Adipose tissue (tissue), 3 donors: ENCODE results near the gene KRT36. TPM values are rescaled to one million over a fixed set of nuclear protein-coding genes. Genes with fewer than 3 reads are reported as not detected.

Experiments
- H3K27ac ChIP-seq: one replicate; pipeline ENCODE4 v1.5.1; 2013; ENCODE audit warnings: low read depth, low read length
- WGBS, 3 donors: extraction: QIAGEN DNeasy Blood & Tissue Kit; methylation state at CpG; one replicate each; pipeline ENCODE4 v1.1.7; 2013; 5-methylcytosine and 5-hydroxymethylcytosine counted together
- polyA plus RNA-seq, 3 donors: library from polyadenylated mRNA; stranded (reverse); fragments of 200-250 nt; gene quantifications; one replicate each; pipeline ENCODE4 v1.2.3, GENCODE V29; 2013
- donor health status: healthy with polysubstance abuse.
- donor health status: Bipolar disorder and iron deficiency.
- donor health status: healthy.

KRT36 gene
- polyA plus RNA-seq = not detected

- no peak within 1 kb of the TSS for H3K27ac ChIP-seq
- 86 to 95% (median 94%) methylated on average over 12 of the region's 12 CpGs for WGBS, 3 donors
These were observed at the start of gene KRT36 for GRCh38 chr17:41489531-41489930. Gene KRT36 (minus strand): TSS chr17:41489910. CDS start chr17:41489864, 46 bp downstream.

- 77 to 85% (median 78%) methylated on average over 5 of the region's 5 CpGs for WGBS, 3 donors
- no peak overlapping the region for H3K27ac ChIP-seq
These were observed 49.4 kb upstream of the KRT36 start for GRCh38 chr17:41539071-41539492.

- no peak overlapping the region for H3K27ac ChIP-seq
- 73 to 88% (median 77%) methylated on average over 5 of the region's 5 CpGs for WGBS, 3 donors
These were observed 48.9 kb upstream of the KRT36 start for GRCh38 chr17:41538565-41538991.

- WGBS, 3 donors = 78 to 88% (median 79%) methylated on average over 9 of the region's 9 CpGs
- H3K27ac ChIP-seq = no peak overlapping the region
These were observed 48.3 kb upstream of the KRT36 start for GRCh38 chr17:41537990-41538389.

- WGBS, 3 donors = 75 to 93% (median 85%) methylated on average over 7 of the region's 7 CpGs
- H3K27ac ChIP-seq = no peak overlapping the region
These were observed 47.9 kb upstream of the KRT36 start for GRCh38 chr17:41537614-41537954.

GRCh38 chr17:41536741-41537613 is 47.3 kb upstream of the KRT36 start:
- 81 to 87% (median 85%) methylated on average over 7 of the region's 7 CpGs for WGBS, 3 donors
- no peak overlapping the region for H3K27ac ChIP-seq

GRCh38 chr17:41535764-41536481 is 46.2 kb upstream of the KRT36 start:
- 64 to 66% (median 65%) methylated on average over 15 of the region's 15 CpGs for WGBS, 3 donors

GRCh38 chr17:41534899-41535546 is 45.3 kb upstream of the KRT36 start:
- no peak overlapping the region for H3K27ac ChIP-seq
- 71 to 76% (median 73%) methylated on average over 7 of the region's 7 CpGs for WGBS, 3 donors

More at GRCh38 chr17:41535764-41536481, 46.2 kb upstream of the KRT36 start:
- no peak overlapping the region for H3K27ac ChIP-seq

- 75 to 84% (median 82%) methylated on average over 7 of the region's 7 CpGs for WGBS, 3 donors
- no peak overlapping the region for H3K27ac ChIP-seq
These were observed 43.9 kb upstream of the KRT36 start for GRCh38 chr17:41533613-41534012.

GRCh38 chr17:41532947-41533570 is 43.3 kb upstream of the KRT36 start:
- H3K27ac ChIP-seq = no peak overlapping the region
- WGBS, 3 donors = 77 to 88% (median 81%) methylated on average over 9 of the region's 9 CpGs

GRCh38 chr17:41531993-41532392 is 42.3 kb upstream of the KRT36 start:
- no peak overlapping the region for H3K27ac ChIP-seq
- WGBS, 3 donors = 47 to 79% (median 72%) methylated on average over 1 of the region's 1 CpG

- H3K27ac ChIP-seq = no peak overlapping the region
- WGBS, 3 donors = 64 to 76% (median 69%) methylated on average over 8 of the region's 8 CpGs
These were observed 40.6 kb upstream of the KRT36 start for GRCh38 chr17:41530062-41531048.

GRCh38 chr17:41529491-41529915 is 39.8 kb upstream of the KRT36 start:
- WGBS, 3 donors = 66 to 89% (median 73%) methylated on average over 5 of the region's 5 CpGs
- H3K27ac ChIP-seq = no peak overlapping the region

GRCh38 chr17:41528959-41529353 is 39.2 kb upstream of the KRT36 start:
- no peak overlapping the region for H3K27ac ChIP-seq
- WGBS, 3 donors = 56 to 83% (median 56%) methylated on average over 10 of the region's 10 CpGs

- WGBS, 3 donors = 7 to 12% (median 10%) methylated on average over 56 to 62 of the region's 62 CpGs
These were observed 37.6 kb upstream of the KRT36 start for GRCh38 chr17:41527063-41528023.

GRCh38 chr17:41524261-41524660 is 34.6 kb upstream of the KRT36 start:
- WGBS, 3 donors = 83 to 89% (median 86%) methylated on average over 11 of the region's 11 CpGs
- H3K27ac ChIP-seq = no peak overlapping the region

More at GRCh38 chr17:41527063-41528023, 37.6 kb upstream of the KRT36 start:
- H3K27ac ChIP-seq = no peak overlapping the region
